HCT116 (cell line): ENCODE results near the gene PPDPF. TPM values are rescaled to one million over a fixed set of nuclear protein-coding genes. Genes with fewer than 3 reads are reported as not detected.
A peak's percentile ranks its signal among the peaks of the same experiment; 100 is the strongest.

Source experiments
- ATAC-seq: fragments of 200-7000 bp; cut with Tn5 transposase; 2 replicates; pipeline ENCODE4 v1.9.1; 2020; ENCODE audit warnings: mild to moderate bottlenecking, moderate library complexity
- BruUV-seq: library from RNA; stranded (reverse); fragments of 400-500 nt; replicated peaks from 2 replicates; lab custom pipeline; 2021; lab: Mats Ljungman, UMichigan
- CTCF ChIA-PET: fragments of 300-600 bp; sonication (Branson Sonifier 250); formaldehyde crosslinking; loops from one replicate; lab custom pipeline; 2021; ENCODE audit warnings: antibody characterized with exemption; lab: Charles Lee
- POLR2A ChIA-PET: fragments of 300-600, 350-600 bp; sonication (Branson Sonifier 250); formaldehyde crosslinking; loops from one replicate; lab custom pipeline; 2021; ENCODE audit warnings: antibody characterized with exemption; lab: Charles Lee
- RAD21 ChIA-PET, 2 experiments: fragments of 300-600 bp; sonication (Branson Sonifier 250); formaldehyde crosslinking; loops; one replicate each; lab custom pipeline; 2023; ENCODE audit warnings: low total read pairs in 2 of 2; ENCODE audit not compliant: uncharacterized antibody in 2 of 2, unreplicated experiment in 2 of 2, low non-redundant PET in 1 of 2; lab: Charles Lee
- DNase-seq: peaks from one replicate; pipeline ENCODE4 v3.0.0-alpha.2; 2010; ENCODE audit warnings: low read depth, low spot score
- H2AFZ ChIP-seq: fragments of 200-600 bp; shearing (Covaris generic), sonication (generic); 2 replicates; pipeline ENCODE4 v1.6.1; 2017; ENCODE audit warnings: low read depth, mixed run types, mixed read lengths, antibody characterized with exemption, low read length; ENCODE audit not compliant: poor library complexity, severe bottlenecking
- H3K27ac ChIP-seq: 2 replicates; pipeline ENCODE4 v1.5.1; 2012; ENCODE audit warnings: low read depth, low read length
- H3K27me3 ChIP-seq: fragments of 200-600 bp; sonication (generic); 2 replicates; pipeline ENCODE4 v1.6.1; 2016; ENCODE audit warnings: mixed run types, low read length, mixed read lengths; ENCODE audit not compliant: insufficient read depth
- H3K36me3 ChIP-seq, 2 experiments: fragments of 200-500 bp in 1 of 2; fragments of 200-600 bp in 1 of 2; sonication (Bioruptor generic) in 1 of 2; sonication (generic) in 1 of 2; 2 replicates each; pipeline versions ENCODE4 v1.5.1 to v1.6.1; 2014 to 2016; ENCODE audit warnings: low read length in 2 of 2, inconsistent platforms in 1 of 2, mixed read lengths in 1 of 2, mixed run types in 1 of 2; ENCODE audit not compliant: insufficient read depth in 2 of 2, control insufficient read depth in 1 of 2
- H3K4me1 ChIP-seq, 2 experiments: fragments of 200-600 bp in 1 of 2; sonication (generic) in 1 of 2; 2 replicates each; pipeline versions ENCODE4 v1.5.1 to v1.6.1; 2012 to 2017; ENCODE audit warnings: low read length in 2 of 2, inconsistent platforms in 1 of 2, mild to moderate bottlenecking in 1 of 2, mixed read lengths in 1 of 2, mixed run types in 1 of 2, moderate library complexity in 1 of 2; ENCODE audit not compliant: insufficient read depth in 2 of 2, control insufficient read depth in 1 of 2
- H3K4me2 ChIP-seq: fragments of 200-600 bp; sonication (generic); 2 replicates; pipeline ENCODE4 v1.6.1; 2017; ENCODE audit warnings: mixed run types, low read length, mixed read lengths
- H3K4me3 ChIP-seq, 2 experiments: fragments of 200-600 bp in 1 of 2; sonication (generic) in 1 of 2; replicated peaks in 1 of 2; 2 replicates each; pipeline ENCODE4 v1.5.1; 2011 to 2016; ENCODE audit warnings: low read length in 2 of 2, control low read depth in 1 of 2, low read depth in 1 of 2, mild to moderate bottlenecking in 1 of 2, mixed read lengths in 1 of 2, mixed run types in 1 of 2
- H3K79me2 ChIP-seq: fragments of 200-600 bp; sonication (generic); 2 replicates; pipeline ENCODE4 v1.6.1; 2017; ENCODE audit warnings: mild to moderate bottlenecking, mixed run types, low read length, moderate library complexity, mixed read lengths; ENCODE audit not compliant: insufficient read depth
- H3K9ac ChIP-seq: fragments of 200-600 bp; sonication (generic); 2 replicates; pipeline ENCODE4 v1.6.1; 2016; ENCODE audit warnings: low read length, mixed read lengths
- H3K9me2 ChIP-seq: fragments of 200-600 bp; sonication (generic), shearing (Covaris generic); 2 replicates; pipeline ENCODE4 v1.6.1; 2017; ENCODE audit warnings: mixed run types, mild to moderate bottlenecking, moderate library complexity; ENCODE audit not compliant: insufficient read depth
- H3K9me3 ChIP-seq, 2 experiments: fragments of 200-500 bp in 1 of 2; fragments of 200-600 bp in 1 of 2; sonication (Bioruptor generic) in 1 of 2; sonication (generic) in 1 of 2; 2 replicates each; pipeline ENCODE4 v1.6.1; 2014 to 2017; ENCODE audit warnings: low read length in 2 of 2, mixed read lengths in 2 of 2, inconsistent platforms in 1 of 2, low read depth in 1 of 2, mild to moderate bottlenecking in 1 of 2, mixed run types in 1 of 2, moderate library complexity in 1 of 2; ENCODE audit not compliant: control insufficient read depth in 1 of 2, insufficient read depth in 1 of 2
- H4K20me1 ChIP-seq: fragments of 200-600 bp; sonication (generic), shearing (Covaris generic); 2 replicates; pipeline ENCODE4 v1.6.1; 2017; ENCODE audit warnings: mixed run types, mild to moderate bottlenecking, moderate library complexity; ENCODE audit not compliant: insufficient read depth
- REST ChIP-seq: IDR thresholded peaks from 2 replicates; pipeline ENCODE4 v1.6.1; 2012; ENCODE audit warnings: low read depth
- SIN3A ChIP-seq: IDR thresholded peaks from 2 replicates; pipeline ENCODE4 v1.6.1; 2012; ENCODE audit warnings: low read depth
- intact Hi-C: fragments of 100-400 bp; cut with micrococcal nuclease; formaldehyde crosslinking; loops from 2 replicates; pipeline ENCODE4 v1.10.0; 2022
- total RNA-seq: library from RNA; stranded (reverse); gene quantifications from one replicate; pipeline ENCODE4 v1.2.1, GENCODE V29; 2021; ENCODE audit not compliant: unreplicated experiment

Gene PPDPF
- total RNA-seq, 1 experiment from 2014 or later = 346 TPM

DNA sequence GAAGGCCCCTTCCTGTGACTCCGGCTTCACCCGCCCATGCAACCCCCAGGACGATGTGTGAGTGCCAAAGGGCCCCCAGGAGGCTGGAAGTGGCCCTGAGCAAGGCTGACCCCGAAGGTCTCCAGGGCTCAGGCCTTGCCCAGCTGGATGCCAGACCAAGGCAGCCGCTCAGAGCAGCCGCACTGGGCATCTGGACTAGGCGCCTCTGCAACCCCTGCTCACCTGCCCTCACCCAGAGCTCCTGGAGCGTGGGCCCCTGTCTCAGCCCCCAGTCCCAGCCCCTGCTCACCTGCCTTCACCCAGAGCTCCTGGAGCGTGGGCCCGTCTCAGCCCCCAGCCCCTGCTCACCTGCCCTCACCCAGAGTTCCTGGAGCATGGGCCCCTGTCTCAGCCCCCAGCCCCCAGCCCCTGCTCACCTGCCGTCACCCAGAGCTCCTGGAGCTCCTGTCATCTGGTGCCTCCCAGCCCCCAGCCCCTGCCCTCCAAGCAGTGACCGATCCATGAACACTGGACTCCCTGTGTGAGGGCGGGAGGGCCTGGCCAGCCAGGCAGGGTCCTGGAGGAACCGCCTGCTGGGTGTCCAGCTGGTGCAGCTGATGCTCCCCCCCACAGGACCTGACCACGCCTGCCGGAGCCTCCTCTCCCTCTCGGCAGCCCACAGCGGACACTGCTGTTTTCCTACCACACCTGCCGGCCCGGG is 25.8 kb downstream of the PPDPF start:
- ATAC-seq (no peak), DNase-seq (no peak)
- Histone ChIP-seq H3K9me2 (no peaks in the 10 kb centered on the region), H3K4me2 (no peak overlapping the region), H3K79me2 (no peaks in the 10 kb centered on the region), H3K36me3 (no peaks in the 10 kb centered on the region), H3K27ac (no peak overlapping the region), H3K9me3 (no peaks in the 10 kb centered on the region), H3K4me3 (no peak overlapping the region), H3K9ac (peak overlapping the region; percentile 37; the same call in 1 of the 2 replicates), H4K20me1 (no peaks in the 10 kb centered on the region), H2AFZ (no peak overlapping the region), H3K27me3 (no peaks in the 10 kb centered on the region), H3K4me1 (peaks cover 34 to 59% of the 10 kb centered on the region in 2 experiments)
- TF ChIP-seq SIN3A (no peak), REST (no peak)
- ChIA-PET CTCF (interaction anchor here (1.7 kb wide), 1 partner anchor 9 kb away, joined by 7 read pairs; the partner anchor contains the start of gene PTK6), POLR2A (no interaction called here), RAD21 (no interaction called here)
- intact Hi-C loops = no loop called here
- no TSS peak for BruUV-seq
